ENCODE data around the gene WDR37.
"Not testable (repeated sequence)": the region's sequence is repeated elsewhere in the genome, so short reads cannot be mapped to it uniquely, and the experiment has no call there.

The WDR37 gene

DNA sequence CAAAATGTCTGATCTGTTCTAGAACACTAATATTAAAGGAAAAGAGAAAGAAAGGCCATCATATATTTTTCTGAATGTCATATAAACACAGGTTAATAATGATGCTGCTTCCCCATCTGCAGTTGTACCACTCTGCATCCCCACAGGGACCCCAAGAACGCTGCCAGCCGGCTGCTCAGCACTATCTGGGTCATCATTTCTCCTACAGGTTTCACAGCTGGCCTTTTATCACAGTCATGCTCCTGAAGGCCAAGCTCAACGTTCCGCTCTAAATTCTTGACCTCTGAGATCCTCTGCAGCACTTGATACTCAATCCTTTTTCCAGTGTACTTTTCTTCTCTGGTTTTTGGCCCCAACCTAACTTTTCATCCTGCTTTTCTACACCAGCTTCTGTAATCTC is 12.0 kb upstream of the WDR37 start:
- DNase-seq: no peak

- DNase-seq: no peak
Measured at GRCh38 chr10:1044964-1045363, 11.2 kb upstream of the WDR37 start.

DNA sequence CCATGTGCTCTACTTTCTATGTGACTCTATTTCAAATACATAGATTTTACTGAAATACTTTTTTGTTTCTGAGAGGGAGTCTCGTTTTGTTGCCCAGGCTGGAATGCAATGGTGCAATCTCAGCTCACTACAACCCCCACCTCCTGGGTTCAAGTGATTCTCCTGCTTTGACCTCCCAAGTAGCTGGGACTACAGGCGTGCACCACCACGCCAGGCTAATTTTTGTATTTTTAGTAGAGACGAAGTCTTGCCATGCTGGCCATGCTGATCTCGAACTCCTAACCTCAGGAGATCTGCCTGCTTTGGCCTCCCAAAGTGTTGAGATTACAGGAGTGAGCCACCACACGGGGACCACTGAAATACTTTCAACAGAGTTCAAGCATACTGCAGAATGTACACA is 10.8 kb upstream of the WDR37 start:
- no peak for DNase-seq

- DNase-seq: no peak
Measured at GRCh38 chr10:1047937-1048336, 8.2 kb upstream of the WDR37 start.

DNA sequence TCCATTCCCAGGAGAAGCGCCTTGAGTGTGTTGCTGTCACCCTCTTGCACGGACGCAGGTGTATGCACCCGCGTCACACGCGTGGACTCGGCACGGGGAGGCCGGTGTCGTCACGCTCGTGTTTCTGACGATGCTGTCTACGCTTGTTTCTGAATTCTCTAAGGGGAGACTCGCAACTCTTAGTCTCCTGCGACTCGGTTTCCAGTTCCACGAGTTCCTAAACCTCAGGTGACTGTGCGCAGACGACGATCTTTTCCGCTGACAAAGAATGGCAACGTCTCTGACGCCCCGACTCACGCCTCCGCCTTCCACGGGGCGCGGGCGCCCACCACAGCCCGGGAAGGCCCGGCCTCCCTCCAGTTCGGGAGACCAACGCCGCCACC is 7.8 kb upstream of the WDR37 start:
- peak in 1 of 2 donors; percentile 59 for DNase-seq

DNA sequence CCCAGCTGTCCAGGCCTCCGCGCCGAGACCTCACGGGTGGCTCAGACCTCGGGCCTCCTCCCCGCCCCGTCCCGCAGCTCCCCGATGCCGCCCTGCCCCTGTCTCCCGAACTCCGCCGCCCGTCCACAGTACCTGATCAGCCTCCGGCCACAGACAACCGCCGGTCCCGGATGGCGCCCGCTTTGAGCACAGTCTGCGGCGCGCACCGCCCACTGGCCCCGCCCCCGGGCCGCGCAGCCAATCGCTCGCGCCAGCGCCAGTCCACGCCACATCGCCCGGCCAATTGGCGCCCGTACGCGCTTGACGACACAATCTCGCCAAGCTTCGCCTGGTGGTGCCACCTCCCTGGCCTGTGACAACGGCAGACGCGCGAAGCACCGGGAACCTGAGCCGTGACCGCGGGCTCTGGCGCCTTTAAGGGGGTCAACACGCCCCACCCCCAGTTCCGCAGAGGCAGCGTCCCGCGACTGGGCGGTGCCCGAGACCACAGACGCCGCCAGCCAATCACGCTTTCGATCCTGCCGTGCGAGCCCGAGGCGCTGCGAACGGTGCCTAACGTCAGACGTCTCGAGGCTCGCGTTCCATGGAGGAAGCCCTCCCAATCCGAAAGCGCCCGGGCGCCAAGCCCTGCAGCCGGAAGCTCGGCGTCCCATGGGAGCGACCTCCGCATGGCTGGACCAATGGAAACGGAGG is 7.3 kb upstream of the WDR37 start, which contains the start of gene IDI1:
TSS of gene IDI1 (minus strand) at position 388 of the 693 bp plus-strand sequence. CDS start at position 272, 116 bp downstream.
- DNase-seq: peak; percentile 98

- DNase-seq: no peak
Measured at GRCh38 chr10:1049425-1049958, 6.7 kb upstream of the WDR37 start.

DNA sequence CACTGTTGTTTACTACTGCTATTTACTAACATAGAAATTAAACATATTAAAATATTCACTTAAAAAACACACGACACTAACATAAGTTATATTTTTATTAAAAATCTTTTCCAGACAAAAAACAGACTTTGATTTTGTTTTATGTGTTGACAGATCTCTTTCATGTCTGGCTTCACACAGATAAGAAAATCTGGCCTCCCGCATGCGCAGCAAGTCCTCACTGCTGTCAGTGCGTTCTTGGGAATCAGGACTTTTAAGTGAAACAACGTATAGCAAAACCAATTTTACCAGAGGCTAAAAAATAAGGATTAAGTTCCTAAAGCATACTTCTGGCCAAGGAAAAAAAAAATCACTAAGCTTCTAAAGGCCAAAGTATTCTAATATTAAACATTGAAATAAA is 6.0 kb upstream of the WDR37 start:
- DNase-seq: no peak

- DNase-seq: peak; percentile 43 to 69
Measured at GRCh38 chr10:1050554-1050953, 5.6 kb upstream of the WDR37 start.

GRCh38 chr10:1054684-1055083 is 1.5 kb upstream of the WDR37 start:
- DNase-seq: no peak

- peak; percentile 71 to 76 for DNase-seq
Measured at GRCh38 chr10:1057106-1057657, 997 bp downstream of the WDR37 start.

- DNase-seq: no peak
Measured at GRCh38 chr10:1058017-1058416, 1.8 kb downstream of the WDR37 start.

- no peak for DNase-seq
Measured at GRCh38 chr10:1059902-1060301, 3.7 kb downstream of the WDR37 start.

DNA sequence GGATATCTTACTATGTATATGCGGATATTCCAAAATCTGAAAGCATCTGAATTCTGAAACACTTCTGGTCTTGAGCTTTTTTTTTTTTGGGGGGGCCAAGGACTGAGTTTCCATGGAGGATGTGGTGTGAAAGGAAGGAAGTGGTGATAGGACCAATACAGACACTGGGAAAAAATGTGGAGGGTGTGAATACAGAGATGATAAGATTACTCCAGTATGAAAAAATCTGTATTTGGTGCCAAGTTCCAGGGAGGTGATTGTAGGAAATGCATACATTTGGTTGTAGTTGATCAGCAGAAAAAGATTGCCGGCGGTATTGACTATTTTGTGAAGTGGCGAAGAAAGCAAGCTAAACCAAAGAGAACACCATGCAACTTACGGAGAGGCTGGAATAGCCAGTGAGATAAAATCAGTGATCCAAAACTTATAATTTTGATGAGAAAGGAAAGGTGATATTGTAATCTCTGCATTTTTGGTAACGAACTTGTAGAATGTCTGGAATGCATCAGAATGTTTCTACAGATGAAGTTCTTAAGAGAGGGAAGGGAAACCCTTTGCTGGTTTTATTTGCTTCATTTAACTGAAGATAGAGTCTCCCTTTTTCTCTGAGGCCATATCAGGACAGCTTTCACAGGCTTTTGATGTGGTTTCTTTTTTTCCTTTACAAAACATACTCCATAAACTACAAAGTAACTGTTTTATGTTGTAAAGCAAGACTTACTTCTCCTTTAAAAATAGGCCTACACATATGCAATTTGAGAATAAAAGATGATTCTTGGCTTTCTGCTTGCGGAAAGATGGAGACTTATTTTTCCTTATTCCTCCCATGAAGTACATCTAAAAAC is 6.0 kb downstream of the WDR37 start:
- no peak for DNase-seq

- DNase-seq: peak; percentile 47 to 81
Measured at GRCh38 chr10:1063232-1063865, 7.2 kb downstream of the WDR37 start.

- DNase-seq: no peak
Measured at GRCh38 chr10:1064964-1065247, 8.7 kb downstream of the WDR37 start.

DNA sequence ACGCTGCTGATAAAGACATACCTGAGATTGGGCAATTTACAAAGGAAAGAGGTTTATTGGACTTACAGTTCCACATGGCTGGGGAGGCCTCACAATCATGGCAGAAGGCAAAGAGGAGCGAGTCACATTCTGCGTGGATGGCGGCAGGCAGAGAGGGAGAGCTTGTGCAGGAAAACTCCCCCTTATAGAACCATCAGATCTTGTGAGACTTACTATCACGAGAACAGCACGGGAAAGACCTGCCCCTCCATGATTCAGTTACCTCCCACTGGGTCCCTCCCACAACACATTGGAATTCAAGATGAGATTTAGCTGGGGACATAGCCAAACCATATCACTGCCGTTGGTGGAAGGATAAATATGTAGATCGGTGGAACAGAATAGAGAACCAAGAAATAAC is 10.5 kb downstream of the WDR37 start:
- DNase-seq: not testable (repeated sequence)

DNA sequence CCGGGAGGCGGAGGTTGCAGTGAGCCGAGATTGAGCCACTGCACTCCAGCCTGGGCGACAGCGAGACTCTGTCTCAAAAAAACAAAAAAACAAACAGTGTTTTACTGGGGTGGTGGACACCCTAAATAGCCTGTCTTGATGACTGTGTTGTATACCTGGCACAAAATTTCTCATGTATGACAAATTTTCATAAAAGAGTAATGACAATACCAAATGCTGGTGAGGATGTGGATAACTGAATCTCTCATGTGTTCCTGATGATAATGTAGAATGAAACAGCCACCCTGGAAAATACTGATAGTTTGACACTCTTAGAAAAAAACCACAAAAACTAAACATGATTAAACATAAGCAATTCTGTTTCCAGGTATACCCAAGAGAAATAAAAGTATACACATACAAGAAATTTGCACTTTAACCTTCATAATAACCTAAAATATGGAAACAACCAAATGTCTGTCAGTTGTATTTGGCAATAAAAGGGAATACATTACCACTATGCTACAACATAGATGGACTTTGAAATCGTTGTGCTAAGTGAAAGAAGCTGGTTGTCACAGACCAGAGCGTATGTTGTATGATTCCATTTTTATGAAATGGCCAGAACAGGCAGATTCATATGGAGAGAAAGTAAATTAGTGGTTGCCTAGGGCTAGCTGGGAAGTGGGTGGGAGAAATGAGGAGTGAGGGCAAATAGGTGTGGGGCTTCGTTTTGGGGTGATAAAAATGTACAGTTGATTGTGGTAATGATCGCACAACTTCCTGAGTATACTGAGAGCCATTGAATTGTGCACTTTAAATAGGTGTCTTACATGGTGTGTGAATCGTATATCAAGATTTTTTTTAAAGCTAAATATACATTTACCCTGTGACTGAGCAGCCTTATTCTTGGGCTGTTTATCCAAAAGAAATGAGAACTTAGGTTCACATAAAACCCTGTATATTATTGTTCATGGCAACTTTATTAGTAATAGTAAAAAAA is 12.5 kb downstream of the WDR37 start:
- no peak for DNase-seq

DNA sequence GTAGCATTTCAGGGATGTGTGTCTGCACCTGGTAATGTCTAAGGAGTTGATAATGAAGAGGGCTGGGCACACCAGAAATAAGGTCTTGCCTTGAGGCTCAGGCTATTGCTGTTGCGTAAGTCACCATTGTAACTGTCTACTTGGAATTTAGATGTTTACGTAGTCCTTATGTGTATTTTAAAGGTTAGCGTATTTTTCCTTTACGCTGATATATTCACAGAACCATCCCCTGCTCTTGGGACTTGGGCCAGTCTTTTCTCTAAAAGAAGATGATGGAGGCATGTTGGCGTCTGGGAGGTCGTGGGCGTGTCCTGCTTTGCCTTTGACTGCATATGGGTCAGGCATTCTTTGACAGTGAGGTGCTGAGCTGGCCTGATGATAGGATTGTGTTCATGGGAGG is 14.7 kb downstream of the WDR37 start:
- DNase-seq: no peak

GRCh38 chr10:1074052-1074747 is 18.0 kb downstream of the WDR37 start:
- no peak for DNase-seq

- peak in 1 of 2 donors; percentile 14 for DNase-seq
Measured at GRCh38 chr10:1074748-1075308, 18.6 kb downstream of the WDR37 start.

All from inflammatory macrophage treated with lipopolysaccharide for 1 hour (primary cell).